Lower lobe of right lung (tissue), 2 donors: ENCODE data around the gene ZFR. TPM values are rescaled to one million over a fixed set of nuclear protein-coding genes. Genes with fewer than 3 reads are reported as not detected.
"Not testable (repeated sequence)": the region's sequence is repeated elsewhere in the genome, so short reads cannot be mapped to it uniquely, and the experiment has no call there.

Source experiments
- ATAC-seq, 2 donors: fragments of 200-7000 bp; cut with Tn5 transposase; one replicate each; pipeline ENCODE4 v1.9.1; 2020 to 2022; ENCODE audit warnings: mild to moderate bottlenecking in 2 of 2, moderate library complexity in 2 of 2
- DNase-seq: peaks from one replicate; pipeline ENCODE4 v3.0.0-alpha.2; 2020
- H3K27ac ChIP-seq: fragments of 200-600 bp; one replicate; pipeline ENCODE4 v1.8.0; 2022
- H3K27me3 ChIP-seq: fragments of 200-600 bp; one replicate; pipeline ENCODE4 v1.8.0; 2022; ENCODE audit warnings: low read depth
- H3K36me3 ChIP-seq: fragments of 200-600 bp; one replicate; pipeline ENCODE4 v1.8.0; 2022; ENCODE audit warnings: mild to moderate bottlenecking
- H3K4me1 ChIP-seq: fragments of 200-600 bp; one replicate; pipeline ENCODE4 v1.8.0; 2022
- H3K4me3 ChIP-seq: fragments of 200-600 bp; one replicate; pipeline ENCODE4 v1.8.0; 2022; ENCODE audit warnings: mild to moderate bottlenecking
- H3K9me3 ChIP-seq: fragments of 200-600 bp; one replicate; pipeline ENCODE4 v1.8.0; 2022
- intact Hi-C: fragments of 100-400 bp; cut with DNase I; formaldehyde crosslinking; loops from one replicate; pipeline ENCODE4 v1.11.0; 2022
- total RNA-seq: library from RNA; stranded (reverse); fragmentation: NEBNext Ultra II Directional; extraction: Animal tissue kit (Norgen Biotek cat#: 25700); gene quantifications from one replicate; pipeline ENCODE4 v1.2.1, GENCODE V29; 2021
- TF ChIP-seq, protein P1 (sequence below): fragments of 200-600 bp; IDR thresholded peaks from one replicate; pipeline ENCODE4 v1.8.0; 2022; ENCODE audit warnings: antibody characterized with exemption, mild to moderate bottlenecking
- donor health status: DM: no; HTN: yes; CAD: no; lungs with severe emphysema.

ZFR gene
- total RNA-seq, 1 donor from 2014 or later, result 53.8 TPM

DNA sequence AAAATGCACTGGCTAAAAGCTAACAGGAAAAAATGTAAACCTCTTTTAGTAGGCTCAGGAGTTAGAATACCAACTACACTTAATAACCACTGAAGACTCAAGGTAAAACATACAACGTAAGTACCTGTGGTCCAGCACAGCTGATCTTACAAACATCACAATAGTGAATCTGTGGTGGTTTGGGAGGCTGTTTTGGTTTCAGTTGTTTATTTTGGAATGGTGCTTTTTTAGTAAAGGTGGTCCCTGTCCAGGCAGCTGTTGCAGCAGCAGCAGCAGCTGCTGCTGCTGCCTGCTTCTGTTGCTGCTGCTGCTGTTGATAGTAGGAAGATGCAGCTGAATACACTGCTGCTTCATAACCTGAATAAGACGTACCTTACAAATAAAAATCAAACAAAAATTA is 37.9 kb downstream of the ZFR start:
- H3K4me1 ChIP-seq, result no peaks in the 10 kb centered on the region
- no peak overlapping the region for H3K27ac ChIP-seq
- no peak for DNase-seq
- ATAC-seq, result no peak
- intact Hi-C loops, result no loop called here
- H3K9me3 ChIP-seq, result no peaks in the 10 kb centered on the region
- TF ChIP-seq, protein P1, sequence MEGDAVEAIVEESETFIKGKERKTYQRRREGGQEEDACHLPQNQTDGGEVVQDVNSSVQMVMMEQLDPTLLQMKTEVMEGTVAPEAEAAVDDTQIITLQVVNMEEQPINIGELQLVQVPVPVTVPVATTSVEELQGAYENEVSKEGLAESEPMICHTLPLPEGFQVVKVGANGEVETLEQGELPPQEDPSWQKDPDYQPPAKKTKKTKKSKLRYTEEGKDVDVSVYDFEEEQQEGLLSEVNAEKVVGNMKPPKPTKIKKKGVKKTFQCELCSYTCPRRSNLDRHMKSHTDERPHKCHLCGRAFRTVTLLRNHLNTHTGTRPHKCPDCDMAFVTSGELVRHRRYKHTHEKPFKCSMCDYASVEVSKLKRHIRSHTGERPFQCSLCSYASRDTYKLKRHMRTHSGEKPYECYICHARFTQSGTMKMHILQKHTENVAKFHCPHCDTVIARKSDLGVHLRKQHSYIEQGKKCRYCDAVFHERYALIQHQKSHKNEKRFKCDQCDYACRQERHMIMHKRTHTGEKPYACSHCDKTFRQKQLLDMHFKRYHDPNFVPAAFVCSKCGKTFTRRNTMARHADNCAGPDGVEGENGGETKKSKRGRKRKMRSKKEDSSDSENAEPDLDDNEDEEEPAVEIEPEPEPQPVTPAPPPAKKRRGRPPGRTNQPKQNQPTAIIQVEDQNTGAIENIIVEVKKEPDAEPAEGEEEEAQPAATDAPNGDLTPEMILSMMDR, result no peak
- no peak overlapping the region for H3K4me3 ChIP-seq
- peaks cover 96% of the 10 kb centered on the region for H3K36me3 ChIP-seq
- no peaks in the 10 kb centered on the region for H3K27me3 ChIP-seq

DNA sequence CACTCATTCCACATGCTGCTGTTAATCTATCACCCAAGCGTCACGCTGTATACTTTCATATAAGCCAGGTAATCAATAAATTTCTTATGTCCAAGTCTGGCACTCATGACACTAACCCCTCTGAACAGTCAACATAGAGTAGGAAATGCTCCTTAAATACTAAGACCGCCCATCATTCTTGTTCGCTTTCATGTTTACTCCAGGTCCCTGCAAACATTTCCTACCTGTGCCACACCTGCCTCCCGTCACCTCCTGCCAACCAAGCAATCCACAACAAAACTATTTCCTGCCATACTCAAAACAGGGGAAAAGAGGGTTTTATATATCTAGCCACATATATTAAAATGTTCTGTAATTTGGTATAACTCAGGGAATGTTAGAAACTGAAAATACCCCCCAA is 39.0 kb downstream of the ZFR start:
- Histone ChIP-seq H3K9me3 (no peaks in the 10 kb centered on the region), H3K27ac (no peak overlapping the region), H3K4me1 (no peaks in the 10 kb centered on the region), H3K27me3 (no peaks in the 10 kb centered on the region), H3K4me3 (no peak overlapping the region), H3K36me3 (peaks cover 97% of the 10 kb centered on the region)
- intact Hi-C loops, result no loop called here
- ATAC-seq (no peak), DNase-seq (no peak)
- TF ChIP-seq, protein P1, result no peak

DNA sequence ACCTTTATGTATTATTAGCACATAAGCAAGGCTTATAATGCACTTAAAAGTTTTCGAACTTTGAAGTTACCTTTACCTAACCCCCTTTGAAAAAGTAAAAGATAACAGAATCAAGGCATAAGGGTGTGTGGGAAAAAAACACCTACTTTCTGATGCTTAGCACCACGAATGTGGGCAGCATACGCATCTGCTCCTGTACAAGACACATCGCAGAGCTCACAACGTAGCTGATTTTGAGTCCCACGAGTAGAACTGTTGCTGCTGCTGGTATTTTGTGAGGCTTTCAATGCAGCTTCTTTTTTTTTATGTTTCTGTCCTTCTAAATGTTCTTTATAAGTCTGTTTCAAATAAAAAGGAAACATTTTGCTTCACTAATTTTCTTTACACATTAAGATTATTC is 40.8 kb downstream of the ZFR start:
- H3K4me3 ChIP-seq, result no peak overlapping the region
- H3K27me3 ChIP-seq, result no peaks in the 10 kb centered on the region
- intact Hi-C loops, result no loop called here
- TF ChIP-seq, protein P1, result no peak
- ATAC-seq (no peak), DNase-seq (no peak)
- peaks cover 97% of the 10 kb centered on the region for H3K36me3 ChIP-seq
- H3K4me1 ChIP-seq, result no peaks in the 10 kb centered on the region
- H3K27ac ChIP-seq, result no peak overlapping the region
- no peaks in the 10 kb centered on the region for H3K9me3 ChIP-seq

DNA sequence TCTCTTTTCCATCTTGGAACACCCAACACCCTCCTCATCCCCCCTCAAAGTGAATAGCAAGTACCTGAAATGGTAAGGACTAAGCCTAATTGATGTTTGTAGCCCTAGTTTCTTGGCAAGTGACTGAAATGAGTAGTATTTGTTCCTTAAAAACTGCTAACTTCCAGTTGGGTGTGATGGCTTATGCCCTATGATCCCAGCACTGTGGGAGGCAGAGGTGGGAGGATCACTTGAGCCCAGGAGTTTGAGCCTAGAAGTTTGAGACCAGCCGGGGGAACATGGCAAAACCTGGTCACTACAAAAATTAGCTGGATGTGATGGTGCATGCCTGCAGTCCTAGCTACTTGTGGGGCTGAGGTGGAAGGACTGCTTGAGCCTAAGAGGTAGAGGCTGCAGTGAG is 44.1 kb downstream of the ZFR start:
- TF ChIP-seq, protein P1, result no peak
- no peak overlapping the region for H3K4me3 ChIP-seq
- ATAC-seq (no peak), DNase-seq (no peak)
- no peak overlapping the region for H3K27ac ChIP-seq
- peaks cover 100% of the 10 kb centered on the region for H3K36me3 ChIP-seq
- no peaks in the 10 kb centered on the region for H3K4me1 ChIP-seq
- no peaks in the 10 kb centered on the region for H3K9me3 ChIP-seq
- no peaks in the 10 kb centered on the region for H3K27me3 ChIP-seq
- intact Hi-C loops, result no loop called here

DNA sequence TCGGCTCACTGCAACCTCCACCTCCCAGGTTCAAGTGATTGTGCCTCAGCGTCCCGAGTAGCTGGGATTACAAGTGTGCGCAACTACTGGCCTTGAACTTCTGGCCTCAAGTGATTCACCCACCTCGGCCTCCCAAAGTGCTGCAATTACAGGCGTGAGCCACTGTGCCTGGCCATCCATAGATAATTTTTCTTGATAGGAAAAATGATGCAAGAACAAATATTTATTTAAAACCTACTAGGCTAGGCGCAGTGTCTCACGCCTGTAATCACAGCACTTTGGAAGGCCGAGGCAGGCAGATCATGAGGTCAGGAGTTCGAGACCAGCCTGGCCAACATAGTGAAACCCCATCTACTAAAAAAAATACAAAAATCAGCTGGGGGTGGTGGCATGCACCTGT is 45.8 kb downstream of the ZFR start:
- H3K27ac ChIP-seq, DNase-seq, H3K4me1 ChIP-seq, ATAC-seq, H3K4me3 ChIP-seq, H3K27me3 ChIP-seq, H3K9me3 ChIP-seq, intact Hi-C loops: not testable (repeated sequence)
- peaks cover 100% of the 10 kb centered on the region for H3K36me3 ChIP-seq

DNA sequence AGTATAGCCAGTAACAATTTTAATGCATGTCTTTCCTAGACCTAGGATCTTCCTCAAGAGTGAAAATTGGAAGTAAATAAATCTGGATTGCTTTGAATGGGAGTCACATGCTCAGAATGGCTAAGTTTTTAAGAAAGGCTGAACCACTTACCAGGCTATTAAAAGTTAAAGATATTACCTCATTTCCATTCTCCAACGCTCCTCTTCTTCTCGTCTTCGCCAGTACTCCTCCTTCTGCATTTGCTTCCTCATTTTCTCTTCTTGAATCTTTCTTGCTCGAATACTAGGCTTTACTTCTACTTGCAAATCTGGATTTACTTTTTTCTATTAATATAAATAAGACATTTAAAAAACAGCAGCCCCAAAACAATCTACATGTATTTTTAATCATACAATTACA is 49.6 kb downstream of the ZFR start:
- Histone ChIP-seq H3K9me3 (no peaks in the 10 kb centered on the region), H3K4me1 (no peaks in the 10 kb centered on the region), H3K27ac (no peak overlapping the region), H3K4me3 (no peak overlapping the region), H3K27me3 (no peaks in the 10 kb centered on the region), H3K36me3 (peaks cover 100% of the 10 kb centered on the region)
- intact Hi-C loops, result no loop called here
- ATAC-seq (no peak), DNase-seq (no peak)
- TF ChIP-seq, protein P1, result no peak
